Measurements from ENCODE around the gene RIPK3. TPM values are rescaled to one million over a fixed set of nuclear protein-coding genes. Genes with fewer than 3 reads are reported as not detected.

Gene RIPK3
- polyA plus RNA-seq, 3 donors from 2014 or later = 13.5 to 21.4 (median 16.0) TPM

GRCh38 chr14:24307575-24308341 lies 32.0 kb downstream of the RIPK3 start, which contains the start of gene CIDEB:
CIDEB (minus strand) TSS chr14:24307977; CDS start chr14:24307858, 119 bp downstream.
- Mint-ChIP-seq H3K27ac (peak within 1 kb of the TSS; percentile 82 to 98 (median 96)), H3K36me3 (peaks cover 21 to 49% (median 32%) of the 10 kb centered on the region in 3 donors), H3K4me3 (peak within 1 kb of the TSS in 3 of 5 donors; percentile 19 to 84 (median 54)), H3K9me3 (no peaks in the 10 kb centered on the region), H3K4me1 (peaks cover 46 to 52% of the 10 kb centered on the region in 2 donors), H3K27me3 (ENCODE audit: low read depth in 3 of 3) (peaks cover 0 to 6% (median 3%) of the 10 kb centered on the region in 3 donors)
- DNase-seq = peak; percentile 55 to 64 (median 58)

- Mint-ChIP-seq H3K4me3 (no peak overlapping the region), H3K4me1 (peaks cover 40 to 46% of the 10 kb centered on the region in 2 donors), H3K36me3 (peaks cover 25 to 55% (median 32%) of the 10 kb centered on the region in 3 donors), H3K27me3 (ENCODE audit: low read depth in 3 of 3) (peaks cover 0 to 6% (median 3%) of the 10 kb centered on the region in 3 donors), H3K9me3 (no peaks in the 10 kb centered on the region), H3K27ac (peak overlapping the region in 1 of 6 donors; percentile 60)
- no peak for DNase-seq
These were observed 32.6 kb downstream of the RIPK3 start for GRCh38 chr14:24307156-24307574.

DNA sequence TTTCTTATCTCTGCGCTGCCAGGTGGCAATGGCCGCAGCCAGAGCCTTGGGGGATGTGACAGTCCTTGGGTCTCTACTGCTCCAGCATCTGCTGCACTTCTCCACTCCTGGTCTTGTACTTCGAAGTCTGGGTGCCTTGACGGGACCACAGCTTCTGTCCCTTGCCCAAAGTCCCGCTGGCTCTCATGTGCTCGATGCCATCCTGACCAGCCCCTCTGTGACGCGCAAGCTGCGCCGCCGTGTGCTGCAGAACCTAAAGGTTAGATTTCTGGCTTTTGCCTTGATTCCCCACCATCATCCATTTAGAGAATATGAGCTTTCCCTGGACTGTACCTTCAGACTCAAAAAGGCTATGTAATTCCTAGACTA lies 35.8 kb downstream of the RIPK3 start:
- Mint-ChIP-seq H3K27ac (no peak overlapping the region), H3K9me3 (no peaks in the 10 kb centered on the region), H3K4me3 (no peak overlapping the region), H3K36me3 (peaks cover 29 to 59% (median 36%) of the 10 kb centered on the region in 3 donors), H3K4me1 (peaks cover 41 to 53% of the 10 kb centered on the region in 2 donors), H3K27me3 (ENCODE audit: low read depth in 3 of 3) (peaks cover 2 to 6% (median 6%) of the 10 kb centered on the region in 3 donors)
- DNase-seq = no peak

DNA sequence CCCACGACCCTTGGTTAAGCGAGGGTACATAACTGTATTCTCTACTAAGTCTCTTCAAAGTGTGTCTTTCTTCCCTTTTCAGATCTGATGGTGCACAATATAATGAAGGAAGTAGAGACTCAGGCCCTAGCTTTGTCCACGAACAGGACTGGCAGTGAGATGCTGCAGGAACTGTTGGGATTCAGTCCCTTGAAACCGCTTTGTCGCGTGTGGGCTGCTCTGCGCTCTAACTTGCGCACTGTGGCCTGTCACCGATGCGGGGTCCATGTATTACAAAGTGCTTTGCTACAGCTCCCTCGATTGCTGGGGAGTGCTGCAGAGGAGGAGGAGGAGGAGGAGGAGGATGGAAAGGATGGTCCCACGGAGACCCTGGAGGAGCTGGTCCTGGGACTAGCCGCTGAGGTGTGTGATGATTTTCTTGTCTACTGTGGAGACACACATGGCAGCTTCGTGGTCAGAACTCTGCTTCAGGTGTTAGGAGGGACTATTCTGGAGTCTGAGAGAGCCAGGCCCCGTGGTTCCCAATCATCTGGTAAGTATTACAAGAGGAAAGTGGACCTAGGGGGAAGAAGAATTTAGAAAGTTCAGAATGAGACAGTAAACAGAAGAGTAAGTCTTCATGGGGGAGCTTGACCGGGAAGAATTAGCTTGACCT lies 39.3 kb downstream of the RIPK3 start:
- peaks cover 21 to 47% (median 24%) of the 10 kb centered on the region in 3 donors for H3K36me3 Mint-ChIP-seq
- H3K4me1 Mint-ChIP-seq = peaks cover 49 to 71% of the 10 kb centered on the region in 2 donors
- H3K9me3 Mint-ChIP-seq = no peaks in the 10 kb centered on the region
- peaks cover 2 to 8% (median 6%) of the 10 kb centered on the region in 3 donors for H3K27me3 Mint-ChIP-seq (ENCODE audit: low read depth in 3 of 3)
- DNase-seq = no peak
- peak overlapping the region; percentile 83 to 99 (median 96) for H3K27ac Mint-ChIP-seq
- H3K4me3 Mint-ChIP-seq = peak overlapping the region; percentile 90 to 96 (median 93)

DNA sequence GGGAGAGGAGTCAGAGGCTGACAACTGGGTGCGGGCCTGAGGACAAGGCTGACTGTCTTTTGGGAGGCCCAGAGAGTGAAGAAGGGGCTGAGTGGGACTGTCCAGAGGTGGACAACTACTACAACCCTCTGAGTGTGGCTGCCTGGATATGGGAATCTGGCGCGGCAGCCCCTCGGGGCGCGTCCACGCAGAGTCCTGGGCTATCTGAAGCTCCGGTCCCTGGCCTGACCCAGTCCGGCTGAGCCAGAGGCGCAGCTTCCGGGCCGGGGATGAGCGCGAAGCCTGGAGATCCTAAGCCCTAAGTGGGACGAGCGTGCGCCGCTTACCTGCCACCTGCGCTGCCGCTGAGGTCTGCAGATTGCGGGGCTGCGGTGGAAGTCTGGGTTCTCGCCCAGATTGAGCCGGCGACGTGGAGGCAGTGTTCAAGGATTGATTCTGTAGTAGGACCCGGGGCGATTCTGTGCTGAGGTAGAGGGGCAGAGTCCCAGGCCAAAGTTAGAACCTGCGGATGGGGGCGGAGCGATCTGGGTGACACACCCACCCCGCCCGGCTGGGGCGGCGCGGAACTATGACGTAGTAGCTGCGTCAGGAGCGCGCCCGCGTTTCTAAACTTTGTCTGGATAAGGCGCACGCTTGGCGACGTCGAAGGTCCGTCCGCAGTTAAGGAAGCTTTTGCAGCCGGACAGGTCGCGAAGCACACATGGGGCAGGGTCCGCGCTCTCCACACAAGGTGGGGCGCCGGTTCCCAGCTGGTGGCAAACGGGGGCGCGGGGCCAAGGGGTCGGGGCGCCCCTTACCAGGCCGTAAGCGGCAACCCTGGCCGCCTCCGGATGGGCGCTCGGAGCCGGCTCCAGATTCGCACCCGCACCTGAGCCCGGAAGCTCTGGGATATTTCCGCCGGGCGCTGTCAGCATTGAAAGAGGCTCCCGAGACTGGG lies 40.3 kb downstream of the RIPK3 start, which contains the start of the genes DHRS1 and NOP9:
Gene DHRS1 (minus strand): TSS at position 526 of the 937 bp plus-strand sequence. CDS start 674 bp downstream, outside the sequence.
Gene NOP9 (plus strand): TSS at position 596 of the 937 bp plus-strand sequence. CDS start 105 bp downstream, at position 701.
- Mint-ChIP-seq H3K4me3 (peak within 1 kb of the TSS; percentile 90 to 96 (median 93)), H3K36me3 (peaks cover 17 to 43% (median 21%) of the 10 kb centered on the region in 3 donors), H3K27me3 (ENCODE audit: low read depth in 3 of 3) (peaks cover 2 to 8% (median 6%) of the 10 kb centered on the region in 3 donors), H3K27ac (peak within 1 kb of the TSS; percentile 83 to 99 (median 96)), H3K9me3 (no peaks in the 10 kb centered on the region), H3K4me1 (peaks cover 49 to 63% of the 10 kb centered on the region in 2 donors)
- DNase-seq = peak; percentile 89 to 91 (median 90)

GRCh38 chr14:24298892-24299254 lies 40.9 kb downstream of the RIPK3 start:
- peaks cover 2 to 8% (median 6%) of the 10 kb centered on the region in 3 donors for H3K27me3 Mint-ChIP-seq (ENCODE audit: low read depth in 3 of 3)
- DNase-seq = no peak
- peaks cover 49 to 63% of the 10 kb centered on the region in 2 donors for H3K4me1 Mint-ChIP-seq
- H3K27ac Mint-ChIP-seq = peak overlapping the region; percentile 83 to 99 (median 96)
- H3K4me3 Mint-ChIP-seq = peak overlapping the region; percentile 90 to 96 (median 93)
- H3K9me3 Mint-ChIP-seq = no peaks in the 10 kb centered on the region
- H3K36me3 Mint-ChIP-seq = peaks cover 13 to 41% (median 21%) of the 10 kb centered on the region in 3 donors

GRCh38 chr14:24297190-24297964 lies 42.4 kb downstream of the RIPK3 start:
- Mint-ChIP-seq H3K27me3 (ENCODE audit: low read depth in 3 of 3) (peaks cover 2 to 8% (median 8%) of the 10 kb centered on the region in 3 donors), H3K4me3 (no peak overlapping the region), H3K4me1 (peaks cover 49 to 63% of the 10 kb centered on the region in 2 donors), H3K9me3 (no peaks in the 10 kb centered on the region), H3K36me3 (peaks cover 13 to 41% (median 14%) of the 10 kb centered on the region in 3 donors), H3K27ac (peak overlapping the region; percentile 73 to 96 (median 82))
- no peak for DNase-seq

DNA sequence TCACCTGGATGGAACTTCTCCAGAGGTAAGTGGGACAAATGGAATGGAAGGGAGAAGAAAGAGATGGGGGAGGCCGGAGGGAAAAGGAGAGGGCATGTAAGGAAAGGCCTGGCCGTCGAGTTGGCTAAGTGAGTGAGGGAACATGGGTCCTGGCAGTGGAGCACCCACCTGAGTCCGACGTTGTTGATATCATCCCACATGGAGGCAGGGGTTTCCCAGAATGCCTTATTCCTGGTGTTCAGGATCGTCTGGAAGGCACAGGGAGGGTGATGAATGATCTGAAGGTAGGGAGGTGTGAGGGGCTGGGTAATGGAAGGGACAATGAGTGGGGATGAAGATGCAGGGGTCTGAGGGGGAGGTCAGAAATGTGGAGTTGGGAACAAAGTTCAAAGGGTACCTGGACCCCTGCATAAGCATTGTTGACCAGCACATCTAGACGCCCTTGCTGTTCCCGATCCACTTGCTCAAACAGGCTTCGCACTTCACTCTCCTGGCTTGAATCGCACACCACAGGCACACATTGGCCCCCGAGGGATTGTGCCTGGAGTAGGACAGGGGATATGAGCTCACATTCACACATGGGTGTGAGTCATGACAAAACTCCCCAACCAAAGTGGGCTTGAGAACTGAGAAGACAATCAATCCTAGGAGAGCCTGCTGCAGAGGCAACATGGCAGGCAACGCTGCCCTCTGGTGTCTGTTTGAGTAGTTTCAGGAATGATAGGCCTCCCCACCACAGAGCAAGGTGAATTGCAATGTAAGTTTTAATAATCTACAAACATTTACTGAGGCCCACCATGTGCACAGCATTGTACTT lies 43.2 kb downstream of the RIPK3 start:
- Mint-ChIP-seq H3K27ac (peak overlapping the region; percentile 73 to 96 (median 82)), H3K9me3 (no peaks in the 10 kb centered on the region), H3K4me1 (peaks cover 44 to 57% of the 10 kb centered on the region in 2 donors), H3K27me3 (ENCODE audit: low read depth in 3 of 3) (peaks cover 2 to 8% (median 8%) of the 10 kb centered on the region in 3 donors), H3K4me3 (peak overlapping the region in 2 of 5 donors; percentile 12 to 23), H3K36me3 (peaks cover 13 to 40% (median 14%) of the 10 kb centered on the region in 3 donors)
- peak; percentile 72 to 77 (median 75) for DNase-seq

GRCh38 chr14:24293525-24293924 lies 46.3 kb downstream of the RIPK3 start:
- Mint-ChIP-seq H3K4me3 (no peak overlapping the region), H3K36me3 (peaks cover 18 to 52% (median 22%) of the 10 kb centered on the region in 3 donors), H3K4me1 (peaks cover 21 to 39% of the 10 kb centered on the region in 2 donors), H3K27ac (peak overlapping the region in 1 of 6 donors; percentile 45), H3K9me3 (no peaks in the 10 kb centered on the region), H3K27me3 (ENCODE audit: low read depth in 3 of 3) (peaks cover 0 to 3% (median 2%) of the 10 kb centered on the region in 3 donors)
- no peak for DNase-seq

- Mint-ChIP-seq H3K4me1 (peaks cover 15 to 27% of the 10 kb centered on the region in 2 donors), H3K27me3 (ENCODE audit: low read depth in 3 of 3) (peaks cover 0 to 2% (median 0%) of the 10 kb centered on the region in 3 donors), H3K4me3 (no peak overlapping the region), H3K36me3 (peaks cover 18 to 52% (median 22%) of the 10 kb centered on the region in 3 donors), H3K9me3 (no peaks in the 10 kb centered on the region), H3K27ac (no peak overlapping the region)
- DNase-seq = no peak
These were observed 47.5 kb downstream of the RIPK3 start for GRCh38 chr14:24292118-24292807.

DNA sequence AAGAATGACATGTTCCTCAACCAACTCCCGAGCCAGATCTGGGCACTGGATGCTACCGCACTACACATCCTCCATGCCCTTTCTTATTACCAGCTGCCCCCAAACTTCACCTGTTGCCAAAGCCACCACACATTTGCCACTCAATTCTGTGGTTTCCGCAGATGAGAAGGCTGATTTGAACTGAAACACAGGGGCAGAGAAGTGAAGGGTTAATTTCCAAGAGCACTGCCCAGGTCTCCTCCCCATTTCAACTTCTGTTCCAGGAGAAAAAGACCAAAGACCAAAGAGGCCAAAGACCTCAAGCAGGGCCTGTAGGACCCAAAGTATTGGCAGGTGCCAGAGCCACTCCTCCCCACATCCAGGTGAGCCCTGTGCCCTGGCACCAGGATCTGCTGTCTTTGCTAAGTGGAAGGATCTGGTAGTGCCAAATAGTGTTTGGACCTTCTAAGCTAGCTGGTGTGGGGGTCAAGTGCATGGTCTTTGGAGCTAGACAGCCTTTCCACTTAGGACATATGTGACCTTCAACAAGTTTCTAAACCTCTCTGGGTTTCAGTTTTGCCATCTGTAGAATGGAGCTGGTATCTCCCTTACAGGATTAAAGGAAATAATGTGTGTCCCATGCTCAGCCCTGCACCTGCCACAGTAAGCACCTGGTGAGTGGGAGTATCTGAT lies 48.2 kb downstream of the RIPK3 start:
- Mint-ChIP-seq H3K9me3 (no peaks in the 10 kb centered on the region), H3K4me3 (no peak overlapping the region), H3K4me1 (peaks cover 8 to 21% of the 10 kb centered on the region in 2 donors), H3K36me3 (peaks cover 15 to 49% (median 22%) of the 10 kb centered on the region in 3 donors), H3K27me3 (ENCODE audit: low read depth in 3 of 3) (peaks cover 0 to 2% (median 0%) of the 10 kb centered on the region in 3 donors), H3K27ac (no peak overlapping the region)
- no peak for DNase-seq
